GM12875 (cell line): Measurements from ENCODE around the gene POLR3A.

Experiments
- H3K4me3 ChIP-seq: one replicate; pipeline ENCODE4 v1.5.1; 2011; ENCODE audit warnings: low read depth, low read length, control low read depth
- CTCF ChIP-seq: IDR thresholded peaks from 2 replicates; pipeline ENCODE4 v1.5.1; 2011; ENCODE audit warnings: low read depth, mild to moderate bottlenecking, control low read depth, inconsistent platforms, low read length, moderate library complexity, borderline replicate concordance; ENCODE audit not compliant: insufficient read depth

POLR3A gene

GRCh38 chr10:77975086-77975666 lies 54.1 kb downstream of the POLR3A start:
- TF ChIP-seq CTCF = no peak

GRCh38 chr10:77974396-77975074 lies 54.8 kb downstream of the POLR3A start:
- no peak overlapping the region for H3K4me3 ChIP-seq
- peak; percentile 22; the same call in 1 of the 2 replicates for TF ChIP-seq CTCF

More at GRCh38 chr10:77975086-77975666, 54.1 kb downstream of the POLR3A start:
- no peak overlapping the region for H3K4me3 ChIP-seq

GRCh38 chr10:77973276-77973675 lies 56.0 kb downstream of the POLR3A start:
- H3K4me3 ChIP-seq = no peak overlapping the region
- TF ChIP-seq CTCF = no peak

GRCh38 chr10:77972148-77972547 lies 57.2 kb downstream of the POLR3A start:
- no peak for TF ChIP-seq CTCF
- no peak overlapping the region for H3K4me3 ChIP-seq

GRCh38 chr10:77971804-77972144 lies 57.5 kb downstream of the POLR3A start:
- TF ChIP-seq CTCF = no peak
- H3K4me3 ChIP-seq = no peak overlapping the region

- TF ChIP-seq CTCF = no peak
- H3K4me3 ChIP-seq = no peak overlapping the region
These were observed 58.2 kb downstream of the POLR3A start for GRCh38 chr10:77970869-77971803.
